ENCODE measurements around the gene GRID2. TPM values are rescaled to one million over a fixed set of nuclear protein-coding genes. Genes with fewer than 3 reads are reported as not detected.

The GRID2 gene
- total and polyA plus RNA-seq, 4 donors, result under 0.01 to 0.02 TPM; not detected in 2

DNA sequence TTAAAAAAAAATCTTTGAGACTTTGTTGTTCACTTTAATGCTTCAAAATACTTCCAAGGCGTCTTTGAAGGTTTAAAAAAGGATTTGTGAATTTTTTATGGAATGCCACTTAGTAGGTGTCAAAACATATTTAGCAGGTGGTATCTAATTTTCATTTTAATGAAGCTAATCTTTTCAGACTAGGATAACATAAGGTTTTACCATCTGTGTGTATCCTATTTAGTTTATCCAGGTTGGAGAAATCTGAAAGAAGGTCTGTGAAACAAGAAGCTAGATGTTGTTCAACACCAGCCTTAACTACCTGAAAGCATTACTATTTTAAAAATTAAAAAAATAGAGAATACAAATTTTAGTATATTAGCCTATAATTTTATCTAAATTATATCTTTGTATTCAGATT is 193.4 kb downstream of the GRID2 start (continued):
- TF ChIP-seq REST (IDR thresholded peaks at IDR 0.05) (no peak), JUND (IDR thresholded peaks at IDR 0.05) (no peak), ZBTB33 (IDR thresholded peaks at IDR 0.05) (no peak), SP1 (IDR thresholded peaks at IDR 0.05) (no peak)

GRCh38 chr4:92501456-92501855 is 197.7 kb downstream of the GRID2 start:
- no peaks in the 10 kb centered on the region for H3K4me1 ChIP-seq (ENCODE audit: control insufficient read depth in 4 of 4, insufficient read depth in 4 of 4, low read length in 3 of 4)
- H3K27me3 ChIP-seq (ENCODE audit: control insufficient read depth in 4 of 4, insufficient read depth in 4 of 4, low read length in 3 of 4), result no peaks in the 10 kb centered on the region
- DNase-seq (ENCODE audit: low spot score), result no peak
- H3K36me3 ChIP-seq (ENCODE audit: control insufficient read depth in 4 of 4, insufficient read depth in 3 of 4, low read depth in 1 of 4, low read length in 3 of 4), result no peaks in the 10 kb centered on the region
- H3K4me3 ChIP-seq (ENCODE audit: low read depth in 1 of 3, low read length in 3 of 3), result no peak overlapping the region
- no peak for TF ChIP-seq EGR1 (IDR thresholded peaks at IDR 0.05; ENCODE audit: low read depth in 2 of 2)
- TF ChIP-seq GABPA (IDR thresholded peaks at IDR 0.05 in 1 of 2, conservative IDR thresholded peaks at IDR 0.05 in 1 of 2), result no peak
- TF ChIP-seq TAF1 (conservative IDR thresholded peaks at IDR 0.05), result no peak
- no peak for TF ChIP-seq NR2F2 (IDR thresholded peaks at IDR 0.05)
- TF ChIP-seq MAX (IDR thresholded peaks at IDR 0.05), result no peak
- no peak for TF ChIP-seq HNF4G (IDR thresholded peaks at IDR 0.05)
- no peak overlapping the region for H3K9ac ChIP-seq (ENCODE audit: low read depth in 1 of 2, low read length in 2 of 2)
- H3K9me3 ChIP-seq (ENCODE audit: control insufficient read depth in 4 of 4, low read length in 3 of 4), result no peaks in the 10 kb centered on the region
- H3K27ac ChIP-seq (ENCODE audit: low read depth in 1 of 2, low read length in 2 of 2), result no peak overlapping the region
- WGBS, result 64% methylated on average over 2 of the region's 2 CpGs

GRCh38 chr4:92506933-92507332 is 203.2 kb downstream of the GRID2 start:
- TF ChIP-seq RAD21 (IDR thresholded peaks at IDR 0.05) (no peak), SP1 (IDR thresholded peaks at IDR 0.05) (no peak), RXRA (IDR thresholded peaks at IDR 0.05) (no peak), HNF4G (IDR thresholded peaks at IDR 0.05) (no peak), HNF4A (conservative IDR thresholded peaks at IDR 0.05) (no peak)
- H3K27me3 ChIP-seq (ENCODE audit: control insufficient read depth in 4 of 4, insufficient read depth in 4 of 4, low read length in 3 of 4), result no peaks in the 10 kb centered on the region
- no peak for DNase-seq (ENCODE audit: low spot score)
- no peak overlapping the region for H3K9ac ChIP-seq (ENCODE audit: low read depth in 1 of 2, low read length in 2 of 2)
- H3K4me1 ChIP-seq (ENCODE audit: control insufficient read depth in 4 of 4, insufficient read depth in 4 of 4, low read length in 3 of 4), result no peaks in the 10 kb centered on the region
- H3K9me3 ChIP-seq (ENCODE audit: control insufficient read depth in 4 of 4, low read length in 3 of 4), result no peaks in the 10 kb centered on the region
- no peaks in the 10 kb centered on the region for H3K36me3 ChIP-seq (ENCODE audit: control insufficient read depth in 4 of 4, insufficient read depth in 3 of 4, low read depth in 1 of 4, low read length in 3 of 4)
- no peak overlapping the region for H3K27ac ChIP-seq (ENCODE audit: low read depth in 1 of 2, low read length in 2 of 2)
- no peak overlapping the region for H3K4me3 ChIP-seq (ENCODE audit: low read depth in 1 of 3, low read length in 3 of 3)

All from liver (tissue), 9 donors.